Thyroid gland (tissue), 4 donors: ENCODE results near the gene TNFSF12. TPM values are rescaled to one million over a fixed set of nuclear protein-coding genes. Genes with fewer than 3 reads are reported as not detected.
A peak's percentile ranks its signal among the peaks of the same experiment; 100 is the strongest.

Experiments
- DNase-seq, 2 donors: peaks; one replicate each; pipeline ENCODE4 v3.0.0-alpha.2; 2019
- H3K27ac ChIP-seq, 3 donors: fragments of 200-600 bp; sonication (generic); 1 replicate in 2 of 3; 2 replicates in 1 of 3; pipeline ENCODE4 v1.5.1; 2016 to 2019; ENCODE audit warnings: mild to moderate bottlenecking in 1 of 3, moderate library complexity in 1 of 3
- H3K27me3 ChIP-seq: fragments of 200-600 bp; sonication (generic); one replicate; pipeline ENCODE4 v1.5.1; 2019
- H3K36me3 ChIP-seq, 2 donors: fragments of 200-600 bp; sonication (generic); one replicate each; pipeline ENCODE4 v1.5.1; 2016 to 2019
- H3K4me1 ChIP-seq, 2 donors: fragments of 200-600 bp; sonication (generic); one replicate each; pipeline ENCODE4 v1.5.1; 2017 to 2019
- H3K4me3 ChIP-seq, 3 donors: fragments of 200-600 bp; sonication (generic); replicated peaks in 1 of 3; 1 replicate in 2 of 3; 2 replicates in 1 of 3; pipeline ENCODE4 v1.5.1; 2016; ENCODE audit warnings: mild to moderate bottlenecking in 1 of 3
- H3K9me3 ChIP-seq: fragments of 200-600 bp; sonication (generic); one replicate; pipeline ENCODE4 v1.5.1; 2017
- CTCF ChIP-seq, 6 experiments: fragments of 200-600 bp in 3 of 6; fragments of 450-650 bp in 3 of 6; sonication (generic) in 3 of 6; IDR thresholded peaks; one replicate each; pipeline ENCODE4 v1.5.1; 2016 to 2019; ENCODE audit warnings: antibody characterized with exemption in 6 of 6, mild to moderate bottlenecking in 2 of 6, inconsistent platforms in 1 of 6, moderate library complexity in 1 of 6
- POLR2A ChIP-seq, 2 donors: fragments of 450-650 bp; IDR thresholded peaks; one replicate each; pipeline ENCODE4 v1.6.1; 2017; ENCODE audit warnings: antibody characterized with exemption in 2 of 2, mild to moderate bottlenecking in 2 of 2, moderate library complexity in 1 of 2
- WGBS, 2 donors: methylation state at CpG; one replicate each; pipeline ENCODE4 v1.1.5; 2017; 5-methylcytosine and 5-hydroxymethylcytosine counted together
- intact Hi-C: fragments of 100-400 bp; cut with DNase I; formaldehyde crosslinking; loops from one replicate; pipeline ENCODE4 v1.15.1; 2023
- total RNA-seq, 4 donors: library from RNA; depleted of rRNA; stranded (reverse); fragments of >200 nt; gene quantifications; one replicate each; pipeline ENCODE4 v1.2.3, GENCODE V29; 2016

TNFSF12 gene
- total RNA-seq, 4 donors from 2014 or later, result 17.9 to 39.9 (median 30.8) TPM

DNA sequence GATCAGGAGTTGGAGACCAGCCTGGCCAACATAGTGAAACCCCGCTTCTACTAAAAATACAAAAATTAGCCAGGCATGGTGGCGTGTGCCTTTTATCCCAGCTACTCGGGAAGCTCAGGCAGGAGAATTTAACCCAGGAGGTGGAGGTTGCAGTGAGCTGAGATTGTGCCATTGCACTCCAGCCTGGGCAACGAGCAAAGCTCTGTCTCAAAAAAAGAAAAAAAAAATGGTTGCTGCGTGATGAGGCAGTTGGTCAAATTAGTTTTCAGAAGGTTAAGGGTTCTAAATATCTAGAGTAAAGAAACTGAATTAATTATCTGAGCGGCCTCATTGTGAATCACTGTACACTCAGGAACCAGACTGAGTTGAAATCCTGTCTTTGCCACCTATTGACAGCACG, 27.1 kb downstream of the TNFSF12 start:
- no peak for TF ChIP-seq CTCF (IDR thresholded peaks at IDR 0.05)
- H3K4me1 ChIP-seq, result peaks cover 16 to 41% of the 10 kb centered on the region in 2 donors
- intact Hi-C loops, result no loop called here
- H3K4me3 ChIP-seq, result no peak overlapping the region
- peaks cover 48 to 49% of the 10 kb centered on the region in 2 donors for H3K36me3 ChIP-seq
- H3K27me3 ChIP-seq, result no peaks in the 10 kb centered on the region
- H3K9me3 ChIP-seq, result no peaks in the 10 kb centered on the region
- 76 to 78% methylated on average over 7 of the region's 7 CpGs for WGBS, 2 donors
- H3K27ac ChIP-seq, result no peak overlapping the region
- no peak for DNase-seq

DNA sequence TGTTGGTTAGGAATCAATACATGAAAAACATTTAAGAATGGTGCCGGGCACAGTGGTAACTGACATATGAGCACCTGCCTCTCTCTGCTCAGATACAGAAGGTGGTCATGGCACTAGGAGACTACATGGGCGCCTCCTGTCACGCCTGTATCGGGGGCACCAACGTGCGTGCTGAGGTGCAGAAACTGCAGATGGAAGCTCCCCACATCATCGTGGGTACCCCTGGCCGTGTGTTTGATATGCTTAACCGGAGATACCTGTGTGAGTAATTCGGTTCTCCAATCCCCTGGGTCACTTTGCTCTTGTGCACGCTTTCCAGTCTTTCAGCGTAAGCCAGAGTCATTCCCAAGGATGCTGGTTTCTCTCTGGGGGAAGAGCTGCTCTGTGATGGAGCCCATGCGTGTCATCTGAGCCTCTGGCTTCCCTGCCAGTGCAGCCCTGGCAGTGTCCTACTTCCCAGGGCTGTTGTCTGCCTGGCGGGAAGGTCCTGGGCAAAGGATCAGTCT, 27.6 kb downstream of the TNFSF12 start:
- intact Hi-C loops, result no loop called here
- Histone ChIP-seq H3K4me1 (peaks cover 16 to 44% of the 10 kb centered on the region in 2 donors), H3K4me3 (no peak overlapping the region), H3K27ac (no peak overlapping the region), H3K36me3 (peaks cover 47 to 48% of the 10 kb centered on the region in 2 donors), H3K27me3 (no peaks in the 10 kb centered on the region), H3K9me3 (no peaks in the 10 kb centered on the region)
- WGBS, 2 donors, result 89 to 93% methylated on average over 14 of the region's 14 CpGs
- DNase-seq, result no peak
- TF ChIP-seq CTCF (IDR thresholded peaks at IDR 0.05) (no peak), POLR2A (IDR thresholded peaks at IDR 0.05) (no peak)

DNA sequence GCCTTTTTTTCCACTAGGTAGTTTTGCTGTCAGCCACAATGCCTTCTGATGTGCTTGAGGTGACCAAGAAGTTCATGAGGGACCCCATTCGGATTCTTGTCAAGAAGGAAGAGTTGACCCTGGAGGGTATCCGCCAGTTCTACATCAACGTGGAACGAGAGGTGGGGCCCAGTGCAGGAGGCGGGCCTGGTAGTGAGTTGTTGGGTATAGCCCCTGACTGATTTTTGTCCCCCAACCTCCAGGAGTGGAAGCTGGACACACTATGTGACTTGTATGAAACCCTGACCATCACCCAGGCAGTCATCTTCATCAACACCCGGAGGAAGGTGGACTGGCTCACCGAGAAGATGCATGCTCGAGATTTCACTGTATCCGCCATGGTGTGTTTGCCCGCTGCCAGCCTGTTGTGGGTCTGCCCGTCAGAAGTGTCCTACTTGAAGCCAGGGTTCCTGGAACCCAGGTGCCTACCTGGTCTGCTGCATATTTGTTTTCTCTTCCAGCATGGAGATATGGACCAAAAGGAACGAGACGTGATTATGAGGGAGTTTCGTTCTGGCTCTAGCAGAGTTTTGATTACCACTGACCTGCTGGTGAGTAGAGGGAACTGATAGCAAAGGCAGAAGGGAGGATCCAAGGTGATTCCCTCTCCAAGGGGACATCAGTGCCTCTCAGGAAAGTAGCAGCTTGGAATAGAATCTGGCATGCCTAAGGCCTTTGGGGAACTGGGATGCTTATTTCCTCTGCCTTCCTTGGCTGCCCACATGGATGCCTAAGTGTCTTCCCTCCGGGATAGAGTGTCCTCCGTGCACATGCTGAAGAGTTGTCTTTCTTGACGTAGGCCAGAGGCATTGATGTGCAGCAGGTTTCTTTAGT, 28.7 kb downstream of the TNFSF12 start:
- Histone ChIP-seq H3K9me3 (no peaks in the 10 kb centered on the region), H3K27ac (no peak overlapping the region), H3K4me3 (no peak overlapping the region), H3K27me3 (no peaks in the 10 kb centered on the region), H3K36me3 (peaks cover 47 to 48% of the 10 kb centered on the region in 2 donors), H3K4me1 (peaks cover 17 to 45% of the 10 kb centered on the region in 2 donors)
- intact Hi-C loops, result no loop called here
- DNase-seq, result no peak
- 86 to 90% methylated on average over 16 to 17 of the region's 17 CpGs for WGBS, 2 donors
- no peak for TF ChIP-seq CTCF (IDR thresholded peaks at IDR 0.05)
- TF ChIP-seq POLR2A (IDR thresholded peaks at IDR 0.05), result no peak

GRCh38 chr17:7579001-7579833, 30.4 kb downstream of the TNFSF12 start, which contains the start of gene CD68:
Gene CD68 (plus strand): TSS chr17:7579638. CDS start chr17:7579678, 40 bp downstream.
- WGBS, 2 donors, result 39 to 64% methylated on average over 5 to 6 of the region's 7 CpGs
- Histone ChIP-seq H3K27ac (peak within 1 kb of the TSS; percentile 44 to 85 (median 82)), H3K36me3 (peaks cover 44 to 47% of the 10 kb centered on the region in 2 donors), H3K27me3 (no peaks in the 10 kb centered on the region), H3K4me1 (peaks cover 21 to 50% of the 10 kb centered on the region in 2 donors), H3K9me3 (no peaks in the 10 kb centered on the region), H3K4me3 (no peak within 1 kb of the TSS)
- intact Hi-C loops, result no loop called here
- peak in 1 of 2 donors; percentile 30 for TF ChIP-seq POLR2A (IDR thresholded peaks at IDR 0.05)
- TF ChIP-seq CTCF (IDR thresholded peaks at IDR 0.05), result no peak
- DNase-seq, result peak; percentile 28 to 45
